ENCODE data around the gene FAM240A.
"Not testable (repeated sequence)": the region's sequence is repeated elsewhere in the genome, so short reads cannot be mapped to it uniquely, and the experiment has no call there.

FAM240A gene

GRCh38 chr3:46587268-46587667 is 25.1 kb upstream of the FAM240A start:
- not testable (repeated sequence) for FAIRE-seq

GRCh38 chr3:46593274-46593862 is 19.0 kb upstream of the FAM240A start:
- no peak for FAIRE-seq

- FAIRE-seq: no peak
Observed at GRCh38 chr3:46593979-46594378, 18.3 kb upstream of the FAM240A start.

- no peak for FAIRE-seq
Observed at GRCh38 chr3:46594723-46595122, 17.6 kb upstream of the FAM240A start.

GRCh38 chr3:46595819-46596314 is 16.5 kb upstream of the FAM240A start:
- FAIRE-seq: no peak

GRCh38 chr3:46599590-46599989 is 12.7 kb upstream of the FAM240A start:
- FAIRE-seq: no peak

- FAIRE-seq: no peak
Observed at GRCh38 chr3:46603446-46604046, 8.8 kb upstream of the FAM240A start.

- no peak for FAIRE-seq
Observed at GRCh38 chr3:46604127-46604526, 8.2 kb upstream of the FAM240A start.

GRCh38 chr3:46607603-46608028 is 4.7 kb upstream of the FAM240A start:
- FAIRE-seq: no peak

GRCh38 chr3:46609212-46609721 is 3.1 kb upstream of the FAM240A start:
- no peak for FAIRE-seq

GRCh38 chr3:46609944-46610722 is 2.2 kb upstream of the FAM240A start:
- no peak for FAIRE-seq

- no peak for FAIRE-seq
Observed at GRCh38 chr3:46613313-46614005, 1.1 kb downstream of the FAM240A start.

- FAIRE-seq: no peak
Observed at GRCh38 chr3:46614431-46614830, 2.1 kb downstream of the FAM240A start.

GRCh38 chr3:46615050-46615775 is 2.9 kb downstream of the FAM240A start:
- FAIRE-seq: no peak

- FAIRE-seq: no peak
Observed at GRCh38 chr3:46615976-46616375, 3.7 kb downstream of the FAM240A start.

GRCh38 chr3:46617941-46618340 is 5.6 kb downstream of the FAM240A start:
- no peak for FAIRE-seq

- no peak for FAIRE-seq
Observed at GRCh38 chr3:46619845-46620778, 7.8 kb downstream of the FAM240A start.

GRCh38 chr3:46624533-46624932 is 12.2 kb downstream of the FAM240A start:
- no peak for FAIRE-seq

- FAIRE-seq: no peak
Observed at GRCh38 chr3:46624975-46625490, 12.7 kb downstream of the FAM240A start.

- FAIRE-seq: no peak
Observed at GRCh38 chr3:46626039-46626438, 13.7 kb downstream of the FAM240A start.

GRCh38 chr3:46627078-46627477 is 14.8 kb downstream of the FAM240A start:
- no peak for FAIRE-seq

All from G401.6 (cell line).